ENCODE data around the gene ODC1. TPM values are rescaled to one million over a fixed set of nuclear protein-coding genes. Genes with fewer than 3 reads are reported as not detected.

ODC1 gene
- total RNA-seq, 1 donor from 2014 or later: 82.8 TPM

DNA sequence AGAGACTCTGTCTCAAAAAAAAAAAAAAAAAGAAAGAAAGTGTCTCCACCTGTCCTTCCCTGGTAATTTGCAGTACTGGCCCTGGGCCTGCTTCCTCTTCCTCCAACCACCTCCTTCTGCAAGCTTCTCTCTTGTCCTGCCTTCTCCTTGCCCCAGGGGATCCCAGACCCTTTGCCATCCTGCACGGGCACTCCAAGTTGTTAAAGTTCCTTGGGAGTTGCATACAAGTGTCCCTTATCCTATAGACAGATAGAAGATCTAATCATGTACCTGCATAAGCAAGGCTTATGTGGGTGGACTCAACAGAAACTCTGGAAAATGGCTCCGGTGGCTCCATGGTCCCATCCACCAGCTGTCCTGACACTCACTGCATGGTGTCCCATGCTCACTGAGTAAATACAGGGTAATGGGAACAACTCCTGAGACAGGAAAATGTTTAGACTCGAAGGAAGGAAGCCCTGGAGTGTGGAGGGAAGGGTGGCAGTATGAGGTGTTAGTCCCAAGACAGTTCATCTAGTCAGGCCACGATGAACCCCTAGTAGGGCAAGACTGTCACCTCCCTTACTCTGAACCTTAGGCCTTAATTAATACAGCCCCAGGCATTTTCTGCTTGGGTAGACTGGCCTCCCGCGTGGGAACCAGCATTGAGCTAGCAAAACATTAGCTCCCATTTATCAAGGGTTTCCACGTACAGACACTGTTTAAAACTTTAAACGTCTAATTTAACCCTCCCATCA is 17.1 kb downstream of the ODC1 start:
- TF ChIP-seq, protein P1, sequence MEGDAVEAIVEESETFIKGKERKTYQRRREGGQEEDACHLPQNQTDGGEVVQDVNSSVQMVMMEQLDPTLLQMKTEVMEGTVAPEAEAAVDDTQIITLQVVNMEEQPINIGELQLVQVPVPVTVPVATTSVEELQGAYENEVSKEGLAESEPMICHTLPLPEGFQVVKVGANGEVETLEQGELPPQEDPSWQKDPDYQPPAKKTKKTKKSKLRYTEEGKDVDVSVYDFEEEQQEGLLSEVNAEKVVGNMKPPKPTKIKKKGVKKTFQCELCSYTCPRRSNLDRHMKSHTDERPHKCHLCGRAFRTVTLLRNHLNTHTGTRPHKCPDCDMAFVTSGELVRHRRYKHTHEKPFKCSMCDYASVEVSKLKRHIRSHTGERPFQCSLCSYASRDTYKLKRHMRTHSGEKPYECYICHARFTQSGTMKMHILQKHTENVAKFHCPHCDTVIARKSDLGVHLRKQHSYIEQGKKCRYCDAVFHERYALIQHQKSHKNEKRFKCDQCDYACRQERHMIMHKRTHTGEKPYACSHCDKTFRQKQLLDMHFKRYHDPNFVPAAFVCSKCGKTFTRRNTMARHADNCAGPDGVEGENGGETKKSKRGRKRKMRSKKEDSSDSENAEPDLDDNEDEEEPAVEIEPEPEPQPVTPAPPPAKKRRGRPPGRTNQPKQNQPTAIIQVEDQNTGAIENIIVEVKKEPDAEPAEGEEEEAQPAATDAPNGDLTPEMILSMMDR (IDR thresholded peaks at IDR 0.05): no peak
- no peak overlapping the region for H3K4me3 ChIP-seq
- no peaks in the 10 kb centered on the region for H3K4me1 ChIP-seq
- no peaks in the 10 kb centered on the region for H3K27me3 ChIP-seq
- intact Hi-C loops (cut with DNase I): loop anchor here (10.0 kb wide), 1 partner anchor 616 kb away; no protein-coding TSS in a partner anchor
- H3K36me3 ChIP-seq: no peaks in the 10 kb centered on the region
- no peak overlapping the region for H3K27ac ChIP-seq
- no peaks in the 10 kb centered on the region for H3K9me3 ChIP-seq
- DNase-seq (ENCODE audit: low spot score in 2 of 2): no peak

DNA sequence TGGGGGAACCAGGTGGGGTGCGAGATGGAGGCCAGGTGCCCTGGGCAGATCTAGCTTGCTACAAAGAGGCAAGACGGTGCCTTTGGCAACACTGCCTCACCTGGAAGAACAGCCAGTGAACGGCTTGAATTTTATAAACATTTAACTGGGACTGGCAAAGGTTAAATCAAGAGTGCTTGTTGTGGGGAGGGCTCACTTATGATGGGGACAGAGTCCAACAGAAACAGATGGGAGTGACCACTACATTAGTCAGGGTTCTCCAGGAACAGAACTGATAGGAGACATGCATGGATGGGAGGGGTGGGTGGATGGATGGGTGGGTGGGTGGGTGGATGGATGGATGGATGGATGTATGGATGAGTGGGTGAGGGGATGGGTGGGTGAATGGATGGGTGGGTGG is 19.2 kb downstream of the ODC1 start:
- TF ChIP-seq, protein P1 (IDR thresholded peaks at IDR 0.05): no peak
- Histone ChIP-seq H3K27ac (no peak overlapping the region), H3K4me3 (no peak overlapping the region), H3K4me1 (no peaks in the 10 kb centered on the region), H3K9me3 (no peaks in the 10 kb centered on the region), H3K27me3 (no peaks in the 10 kb centered on the region), H3K36me3 (peaks cover 0 to 2% of the 10 kb centered on the region in 2 donors)
- DNase-seq (ENCODE audit: low spot score in 2 of 2): no peak
- intact Hi-C loops (cut with DNase I): no loop called here

DNA sequence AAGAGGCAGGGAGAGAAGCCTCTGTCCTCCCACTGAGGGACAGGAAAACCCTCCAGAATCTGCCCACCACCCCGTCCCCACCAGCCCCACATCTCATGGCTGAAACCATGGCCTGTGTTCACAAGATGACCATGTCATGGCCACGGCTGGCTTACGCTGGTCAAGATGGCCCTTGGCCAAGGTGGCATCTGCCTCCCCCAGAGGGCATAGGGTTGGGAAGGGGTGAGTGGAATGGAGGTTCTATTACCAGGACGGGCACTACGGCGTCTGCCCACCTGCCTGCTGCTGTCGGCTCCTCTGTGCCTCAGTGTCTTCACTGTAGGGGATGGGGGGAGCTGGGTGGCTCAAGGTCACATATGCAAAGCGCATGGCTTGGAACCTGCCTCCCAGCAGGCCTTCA is 19.8 kb downstream of the ODC1 start:
- H3K4me1 ChIP-seq: no peaks in the 10 kb centered on the region
- TF ChIP-seq, protein P1 (IDR thresholded peaks at IDR 0.05): no peak
- no peak for DNase-seq (ENCODE audit: low spot score in 2 of 2)
- peaks cover 3 to 4% of the 10 kb centered on the region in 2 donors for H3K36me3 ChIP-seq
- H3K27me3 ChIP-seq: no peaks in the 10 kb centered on the region
- H3K9me3 ChIP-seq: no peaks in the 10 kb centered on the region
- H3K27ac ChIP-seq: no peak overlapping the region
- intact Hi-C loops (cut with DNase I): no loop called here
- no peak overlapping the region for H3K4me3 ChIP-seq

DNA sequence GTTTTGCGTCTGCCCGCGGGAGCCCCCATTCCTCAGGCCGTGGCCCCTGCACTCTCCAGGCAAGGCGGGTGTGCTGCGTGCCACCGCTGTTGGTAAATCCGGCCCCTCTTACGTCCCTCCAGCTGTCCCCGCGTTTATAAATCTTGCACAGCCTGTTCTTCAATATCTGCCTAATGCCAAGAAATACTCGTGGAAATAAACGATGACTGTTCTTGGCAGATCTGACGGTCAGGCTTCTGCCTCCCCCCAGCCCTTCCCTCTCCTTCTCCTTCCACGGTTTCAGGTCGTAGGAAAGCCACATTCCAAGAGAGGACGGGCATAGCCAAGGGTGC is 20.5 kb downstream of the ODC1 start:
- Histone ChIP-seq H3K9me3 (no peaks in the 10 kb centered on the region), H3K4me1 (no peaks in the 10 kb centered on the region), H3K27me3 (no peaks in the 10 kb centered on the region), H3K4me3 (no peak overlapping the region), H3K27ac (no peak overlapping the region), H3K36me3 (peaks cover 7 to 10% of the 10 kb centered on the region in 2 donors)
- no peak for DNase-seq (ENCODE audit: low spot score in 2 of 2)
- intact Hi-C loops (cut with DNase I): no loop called here
- TF ChIP-seq, protein P1 (IDR thresholded peaks at IDR 0.05): no peak

DNA sequence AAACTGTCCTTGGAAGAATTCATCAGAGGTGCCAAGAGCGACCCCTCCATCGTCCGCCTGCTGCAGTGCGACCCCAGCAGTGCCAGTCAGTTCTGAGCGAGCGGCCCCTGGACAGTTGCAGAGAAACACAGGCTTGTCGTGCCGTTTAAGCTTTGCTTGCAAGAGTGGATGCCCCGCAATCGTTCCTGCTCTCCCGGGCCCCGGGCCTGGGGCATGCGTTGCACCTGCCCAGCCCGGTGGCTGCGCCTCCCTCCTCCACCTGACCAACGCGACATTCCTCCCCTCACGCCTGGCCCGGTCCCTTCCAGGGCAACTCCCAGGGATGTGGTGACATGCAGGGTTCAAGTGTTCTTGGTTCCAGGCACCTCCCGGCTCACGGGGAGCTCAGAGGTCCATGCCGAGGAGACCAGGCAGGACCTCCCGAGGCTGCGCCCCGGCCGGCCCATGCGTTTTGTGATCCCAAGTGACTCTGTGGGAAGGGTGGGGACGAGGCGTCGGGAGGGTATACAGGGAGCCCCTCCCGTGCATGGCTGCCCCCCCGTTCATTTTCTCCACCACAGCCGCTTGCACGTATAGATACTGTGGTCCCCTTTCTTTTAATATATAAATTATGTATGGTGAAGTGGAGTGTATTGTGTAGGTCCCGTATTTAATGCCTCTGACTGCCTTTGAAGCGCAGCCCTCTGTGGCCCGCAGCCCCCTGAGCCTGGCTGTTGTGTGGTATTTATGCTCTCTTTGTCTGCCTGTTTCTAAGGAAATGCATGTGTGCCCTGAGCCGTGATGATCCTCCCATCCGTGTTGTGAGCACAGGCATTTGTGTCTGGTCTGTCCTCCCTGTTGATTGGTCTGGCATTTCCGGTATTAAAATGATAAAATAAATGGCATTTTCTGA is 21.2 kb downstream of the ODC1 start:
- H3K27ac ChIP-seq: no peak overlapping the region
- intact Hi-C loops (cut with DNase I): no loop called here
- TF ChIP-seq, protein P1 (IDR thresholded peaks at IDR 0.05): no peak
- H3K9me3 ChIP-seq: no peaks in the 10 kb centered on the region
- no peak for DNase-seq (ENCODE audit: low spot score in 2 of 2)
- H3K4me1 ChIP-seq: no peaks in the 10 kb centered on the region
- H3K36me3 ChIP-seq: peaks cover 8 to 16% of the 10 kb centered on the region in 2 donors
- no peak overlapping the region for H3K4me3 ChIP-seq
- H3K27me3 ChIP-seq: no peaks in the 10 kb centered on the region

Measured in ascending aorta (tissue), 2 donors.